Measurements from ENCODE around the gene BAG2.

DNA sequence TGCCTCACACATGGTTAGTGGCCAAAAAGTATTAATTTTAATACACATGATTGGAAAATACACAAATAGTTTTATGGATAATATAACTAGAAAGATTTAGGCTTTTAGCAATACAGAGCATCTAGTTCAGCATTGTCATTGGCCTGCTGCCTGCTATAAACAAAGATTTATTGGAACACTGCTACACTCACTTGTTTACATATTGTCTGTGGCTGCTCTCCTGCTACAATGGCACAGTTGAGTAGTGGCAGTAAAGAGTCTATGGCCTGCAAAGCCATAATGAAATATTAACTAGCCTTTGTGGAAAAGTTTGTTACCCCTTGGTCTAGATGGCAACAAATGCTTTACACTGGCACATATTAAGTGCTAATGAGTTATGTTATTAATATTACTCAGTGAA lies 44.4 kb upstream of the BAG2 start:
- TF ChIP-seq EP300 (IDR thresholded peaks at IDR 0.05) = no peak
- TF ChIP-seq, protein P1, sequence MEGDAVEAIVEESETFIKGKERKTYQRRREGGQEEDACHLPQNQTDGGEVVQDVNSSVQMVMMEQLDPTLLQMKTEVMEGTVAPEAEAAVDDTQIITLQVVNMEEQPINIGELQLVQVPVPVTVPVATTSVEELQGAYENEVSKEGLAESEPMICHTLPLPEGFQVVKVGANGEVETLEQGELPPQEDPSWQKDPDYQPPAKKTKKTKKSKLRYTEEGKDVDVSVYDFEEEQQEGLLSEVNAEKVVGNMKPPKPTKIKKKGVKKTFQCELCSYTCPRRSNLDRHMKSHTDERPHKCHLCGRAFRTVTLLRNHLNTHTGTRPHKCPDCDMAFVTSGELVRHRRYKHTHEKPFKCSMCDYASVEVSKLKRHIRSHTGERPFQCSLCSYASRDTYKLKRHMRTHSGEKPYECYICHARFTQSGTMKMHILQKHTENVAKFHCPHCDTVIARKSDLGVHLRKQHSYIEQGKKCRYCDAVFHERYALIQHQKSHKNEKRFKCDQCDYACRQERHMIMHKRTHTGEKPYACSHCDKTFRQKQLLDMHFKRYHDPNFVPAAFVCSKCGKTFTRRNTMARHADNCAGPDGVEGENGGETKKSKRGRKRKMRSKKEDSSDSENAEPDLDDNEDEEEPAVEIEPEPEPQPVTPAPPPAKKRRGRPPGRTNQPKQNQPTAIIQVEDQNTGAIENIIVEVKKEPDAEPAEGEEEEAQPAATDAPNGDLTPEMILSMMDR (IDR thresholded peaks at IDR 0.05) = no peak
- no peak for TF ChIP-seq POLR2A (IDR thresholded peaks at IDR 0.05)

Measured in suprapubic skin (tissue), 3 donors.